DMS53 (cell line): ENCODE data around the gene GALNT2.

Experiments used
- DNase-seq: peaks from one replicate; lab custom pipeline; 2025; lab: John Stamatoyannopoulos, UW

The GALNT2 gene

GRCh38 chr1:230066466-230067404, at the start of gene GALNT2:
TSS of gene GALNT2 (plus strand) at chr1:230067238. CDS start at chr1:230067281, 43 bp downstream.
- DNase-seq: peak; percentile 98

GRCh38 chr1:230020451-230020850, 46.6 kb upstream of the GALNT2 start:
- DNase-seq: no peak

GRCh38 chr1:230022666-230023380, 44.2 kb upstream of the GALNT2 start:
- DNase-seq: no peak

DNA sequence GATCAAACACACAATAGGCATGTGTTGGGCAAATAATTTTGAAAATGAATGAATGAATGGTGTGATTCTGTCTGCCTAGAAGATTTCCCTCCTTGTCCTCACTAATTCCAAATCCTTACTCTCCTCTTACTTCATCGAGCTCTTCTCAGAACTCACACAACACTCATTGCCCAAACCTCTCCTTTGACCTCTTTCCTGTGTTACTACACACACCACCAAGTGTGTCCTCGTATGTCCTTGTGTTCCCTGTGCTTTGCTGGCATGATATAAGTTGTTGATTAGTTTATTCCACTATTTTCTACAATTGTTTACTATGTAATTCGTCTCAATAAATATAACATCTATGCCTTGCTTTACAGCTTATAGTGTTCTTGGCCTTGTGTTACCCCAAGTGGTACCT, 41.4 kb upstream of the GALNT2 start:
- DNase-seq: no peak

GRCh38 chr1:230026139-230026538, 40.9 kb upstream of the GALNT2 start:
- no peak for DNase-seq

DNA sequence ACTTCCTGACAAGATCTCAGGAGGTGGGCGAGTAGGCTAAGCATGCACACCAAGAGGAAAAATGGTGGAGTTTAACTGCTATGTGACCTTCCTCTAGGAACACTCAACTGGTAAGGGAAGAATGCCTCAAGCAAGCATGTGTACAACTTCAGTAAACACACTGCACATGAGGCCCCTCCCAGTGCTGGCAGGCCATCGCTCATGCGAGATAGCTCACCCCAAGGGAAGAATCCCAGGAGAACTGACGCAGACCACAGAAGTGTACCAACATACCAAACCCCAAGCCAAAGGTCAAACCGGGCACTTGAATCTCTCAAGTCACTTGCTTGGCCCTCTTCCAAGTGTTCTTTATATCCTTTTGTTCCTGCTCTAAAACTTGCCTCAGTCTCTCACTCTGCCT, 40.5 kb upstream of the GALNT2 start:
- no peak for DNase-seq

- DNase-seq: no peak
Measured at GRCh38 chr1:230028602-230029223, 38.3 kb upstream of the GALNT2 start.

DNA sequence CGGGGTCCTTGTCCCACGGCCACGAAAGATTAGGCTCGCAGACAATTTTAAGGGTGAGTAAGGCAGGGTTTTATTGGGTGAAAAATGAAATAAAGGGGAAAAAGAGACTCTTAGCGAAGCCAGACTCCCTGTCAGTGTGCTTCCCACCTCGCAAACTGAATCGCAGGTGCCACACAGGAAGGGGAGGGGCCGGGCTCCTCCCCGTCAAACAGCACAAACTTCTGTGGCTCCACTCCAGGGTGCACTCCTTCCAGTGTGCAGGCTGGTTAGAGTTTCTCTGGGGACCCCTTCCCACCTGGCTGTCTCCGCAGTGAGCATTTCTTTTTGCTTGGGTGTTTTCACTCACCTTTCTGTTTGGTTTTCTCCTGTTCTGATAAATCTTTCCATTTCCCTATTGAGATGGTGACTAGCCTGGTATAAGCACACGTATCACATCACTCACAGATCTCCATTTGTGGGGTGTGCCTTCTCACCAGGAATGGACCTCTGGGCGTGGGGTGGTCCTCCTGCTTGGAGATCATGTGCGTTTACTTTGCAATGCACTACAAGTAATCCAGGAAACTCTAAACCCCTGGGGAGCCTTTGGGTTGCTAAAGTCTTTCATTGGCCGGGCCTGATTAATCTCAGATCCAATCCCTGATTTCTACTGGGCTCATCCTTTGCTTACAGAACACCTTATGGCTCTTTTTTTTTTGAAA, 37.6 kb upstream of the GALNT2 start:
- DNase-seq: no peak

DNA sequence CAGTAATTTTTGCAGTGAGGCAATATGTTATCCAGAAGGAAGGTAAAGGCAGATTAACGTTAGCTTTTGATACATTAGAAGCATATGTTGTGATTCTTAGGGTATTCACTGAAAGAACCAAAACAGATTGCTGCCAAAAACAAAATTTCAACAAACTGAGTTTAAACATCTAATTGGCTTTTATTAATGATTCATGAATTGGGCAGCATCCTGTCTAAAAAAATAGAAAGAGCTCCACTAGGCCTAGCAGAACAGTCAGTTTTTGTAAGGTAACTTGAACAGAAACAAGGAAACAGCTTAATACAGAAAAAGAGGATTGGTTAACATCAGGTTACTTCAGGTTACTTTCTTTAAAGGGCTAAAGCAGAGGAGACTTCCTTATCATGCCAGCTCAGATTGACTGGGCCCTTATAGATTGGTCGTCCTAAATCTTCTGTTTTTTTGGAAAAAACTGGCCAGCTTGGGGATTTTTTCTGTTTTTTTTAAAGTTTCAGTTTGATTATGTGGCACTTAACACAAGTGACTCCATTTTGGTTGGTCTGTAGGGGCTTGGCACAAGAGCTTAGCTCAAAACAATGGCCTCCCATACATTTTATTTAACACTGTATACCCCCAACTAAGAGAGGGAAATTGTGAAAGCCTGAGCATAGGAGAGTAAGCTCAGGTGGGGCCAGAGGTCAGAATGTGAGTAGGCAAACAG, 36.8 kb upstream of the GALNT2 start:
- DNase-seq: no peak

- DNase-seq: peak; percentile 52
Measured at GRCh38 chr1:230031131-230031530, 35.9 kb upstream of the GALNT2 start.

DNA sequence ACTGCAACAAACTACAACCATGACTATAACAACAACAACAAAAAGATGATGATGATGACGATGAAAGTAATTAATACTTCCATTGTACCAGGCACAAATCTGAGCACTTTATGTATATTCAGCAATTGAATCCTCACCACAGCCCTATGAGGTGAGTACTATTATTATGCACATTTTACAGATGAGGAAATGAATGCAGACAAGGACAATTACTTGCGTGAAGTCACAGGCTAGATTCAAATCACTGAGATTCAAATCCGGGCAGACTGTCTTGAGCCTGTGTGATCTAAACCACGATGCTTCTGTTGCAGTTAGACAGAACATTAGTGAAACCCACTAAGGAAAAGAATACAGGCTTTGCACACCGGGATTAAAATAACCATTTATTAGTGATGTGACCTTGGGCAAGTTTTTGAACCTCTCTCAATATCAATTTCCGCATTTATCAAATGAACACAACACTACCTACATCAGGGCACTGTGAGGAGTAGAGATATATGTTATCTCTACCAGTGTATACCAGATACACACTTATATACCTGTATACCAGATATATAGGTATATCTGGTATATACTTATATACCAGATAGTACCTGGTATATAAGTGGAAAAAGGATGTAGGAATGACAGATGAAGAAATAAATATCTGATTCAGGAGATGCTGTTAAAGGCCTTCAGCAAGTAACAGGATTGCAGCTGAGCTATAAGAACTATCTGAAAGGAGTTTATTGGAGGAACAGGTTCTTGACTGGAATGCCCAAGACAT, 34.3 kb upstream of the GALNT2 start:
- no peak for DNase-seq

GRCh38 chr1:230037261-230037660, 29.8 kb upstream of the GALNT2 start:
- DNase-seq: no peak

- no peak for DNase-seq
Measured at GRCh38 chr1:230040440-230040839, 26.6 kb upstream of the GALNT2 start.

DNA sequence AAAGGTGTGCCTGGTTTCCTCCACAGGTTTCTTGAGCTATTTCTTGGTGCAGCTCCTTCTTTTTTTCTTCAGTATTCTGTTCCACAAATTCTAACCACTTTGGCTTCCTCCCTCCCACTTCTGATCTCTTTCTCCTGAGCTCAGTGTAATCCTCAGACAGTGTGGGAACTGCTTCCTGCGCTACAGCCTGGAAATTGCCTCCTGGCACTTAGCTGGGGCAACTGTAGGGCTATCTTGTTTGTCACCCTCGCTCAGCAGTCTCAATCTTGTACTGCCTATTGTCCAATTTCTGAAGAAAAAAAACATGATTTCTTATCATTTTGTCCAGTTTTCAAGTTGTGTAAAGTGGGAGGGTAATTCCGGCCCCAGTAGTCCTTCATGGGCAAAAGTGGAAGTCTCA, 24.0 kb upstream of the GALNT2 start:
- no peak for DNase-seq

DNA sequence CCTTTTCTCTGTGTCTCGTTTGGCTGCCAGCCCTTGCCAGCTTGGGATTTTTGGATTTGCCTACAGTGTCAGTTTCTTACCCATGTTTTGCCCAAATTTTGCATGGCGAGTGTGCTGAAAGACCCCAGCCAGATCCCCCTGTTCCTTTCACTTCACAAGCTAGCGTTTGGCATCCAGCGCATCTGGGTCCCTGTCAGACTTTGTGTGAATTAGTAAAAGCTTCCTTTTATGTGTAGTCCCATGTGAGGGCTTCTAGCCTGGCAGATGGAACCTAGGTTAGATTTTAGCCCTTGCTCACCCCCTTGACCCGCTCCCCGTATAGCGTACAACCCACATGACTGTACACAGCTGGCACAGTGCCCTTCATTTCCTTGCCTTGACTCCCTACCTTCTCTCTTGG, 22.3 kb upstream of the GALNT2 start:
- DNase-seq: no peak

- DNase-seq: no peak
Measured at GRCh38 chr1:230047114-230047865, 19.7 kb upstream of the GALNT2 start.

GRCh38 chr1:230048322-230048721, 18.7 kb upstream of the GALNT2 start:
- DNase-seq: no peak

- DNase-seq: no peak
Measured at GRCh38 chr1:230048922-230049321, 18.1 kb upstream of the GALNT2 start.

- no peak for DNase-seq
Measured at GRCh38 chr1:230049731-230050130, 17.3 kb upstream of the GALNT2 start.
